ENCODE data around the gene LRCOL1.

DNA sequence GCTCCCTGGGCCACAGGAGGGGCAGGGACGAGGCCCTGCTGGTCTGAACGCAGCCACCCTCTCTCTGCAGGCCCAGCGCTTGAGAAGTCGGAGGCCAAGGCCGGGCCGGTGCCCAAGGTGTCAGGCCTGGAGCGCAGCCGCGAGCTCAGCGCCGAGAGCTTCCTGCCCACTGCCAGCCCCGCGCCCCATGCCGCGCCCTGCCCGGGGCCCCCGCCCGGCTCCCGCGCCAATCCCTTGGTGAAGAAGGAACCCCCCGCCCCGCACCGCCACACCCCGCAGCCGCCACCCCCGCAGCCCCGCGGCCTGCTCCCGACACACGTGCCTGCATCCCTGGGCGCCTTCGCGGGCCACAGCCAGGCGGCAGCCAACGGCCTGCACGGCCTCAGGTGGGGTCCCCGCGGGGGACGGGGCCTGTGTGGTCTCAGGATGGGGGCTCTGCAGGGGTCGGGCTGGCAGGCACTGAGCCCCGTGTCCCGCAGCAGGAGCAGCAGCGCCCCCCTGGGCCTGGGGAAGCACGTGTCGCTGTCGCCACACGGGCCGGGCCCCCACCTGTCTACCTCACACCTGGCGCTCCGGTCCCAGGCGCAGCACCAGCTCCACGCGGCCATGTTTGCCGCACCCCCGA, 40.4 kb downstream of the LRCOL1 start:
- TF ChIP-seq CTCF (IDR thresholded peaks at IDR 0.05; ENCODE audit: low read length) (no peak), EZH2 (optimal IDR thresholded peaks at IDR 0.05; ENCODE audit: low read depth, low read length) (no peak), EZH2phosphoT487 (IDR thresholded peaks at IDR 0.05; ENCODE audit: low read length) (no peak)
